Measurements from ENCODE around the gene TDRD3. TPM values are rescaled to one million over a fixed set of nuclear protein-coding genes. Genes with fewer than 3 reads are reported as not detected.

The TDRD3 gene
- polyA plus RNA-seq, 1 of the 3 experiments (the other 2 are of a cell fraction): 3.8 TPM

DNA sequence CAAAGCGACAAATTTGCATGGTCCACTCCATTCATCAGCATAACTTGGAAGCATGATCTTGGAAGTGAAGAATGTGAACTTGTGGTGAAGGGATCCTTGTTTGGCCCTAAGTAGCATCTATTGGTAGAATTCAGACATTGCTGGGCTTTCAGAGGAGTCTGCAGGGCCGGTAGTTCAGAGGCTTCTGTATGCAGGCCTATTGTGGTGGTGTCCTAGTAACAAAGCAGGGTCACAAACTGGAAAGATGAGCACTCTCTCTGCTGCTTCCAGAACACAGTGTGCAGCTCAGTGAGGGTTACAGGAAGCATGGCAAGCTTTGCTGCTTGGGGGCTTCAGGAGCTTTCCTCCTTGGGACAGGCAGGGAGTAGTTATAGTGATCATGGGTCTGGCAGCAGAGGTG lies 206.0 kb downstream of the TDRD3 start:
- Histone ChIP-seq H3F3A (replicated peaks; ENCODE audit: insufficient read depth) (no peaks in the 10 kb centered on the region), H2AFZ (ENCODE audit: low read depth) (no peak overlapping the region), H4K20me1 (ENCODE audit: insufficient read depth) (no peaks in the 10 kb centered on the region), H3K9me3 (no peaks in the 10 kb centered on the region), H3K27me3 (ENCODE audit: insufficient read depth) (no peaks in the 10 kb centered on the region), H3K4me3 (ENCODE audit: low read depth in 2 of 2, low read length in 1 of 2) (no peak overlapping the region), H3K4me2 (no peak overlapping the region), H3K36me3 (replicated peaks in 1 of 2; ENCODE audit: control insufficient read depth in 1 of 2, insufficient read depth in 2 of 2, low read length in 1 of 2) (no peaks in the 10 kb centered on the region), H3K9me2 (no peaks in the 10 kb centered on the region), H3K27ac (ENCODE audit: low read depth in 2 of 2, low read length in 1 of 2) (no peak overlapping the region), H3K79me2 (ENCODE audit: insufficient read depth) (no peaks in the 10 kb centered on the region), H3K4me1 (ENCODE audit: control insufficient read depth in 1 of 2, insufficient read depth in 2 of 2, low read depth in 1 of 2, low read length in 1 of 2) (no peaks in the 10 kb centered on the region; a peak in 1 of 4 replicates), H3K9ac (no peak overlapping the region)
- no peak for DNase-seq
- CTCF ChIA-PET: no interaction called here
- POLR2A ChIA-PET: no interaction called here
- WGBS (ENCODE audit: low lambda C conversion rate): 48% methylated on average over 2 of the region's 2 CpGs
- TF ChIP-seq SIN3A (IDR thresholded peaks at IDR 0.05; ENCODE audit: borderline replicate concordance, low read depth, low read length) (no peak), EZH2phosphoT487 (IDR thresholded peaks at IDR 0.05; ENCODE audit: borderline replicate concordance, low read depth) (no peak), JUND (IDR thresholded peaks at IDR 0.05) (no peak), RXRA (IDR thresholded peaks at IDR 0.05; ENCODE audit: borderline replicate concordance, low read depth) (no peak), RFX5 (IDR thresholded peaks at IDR 0.05; ENCODE audit: low read length) (no peak), MEF2A (IDR thresholded peaks at IDR 0.05; ENCODE audit: borderline replicate concordance, low read depth) (no peak), POLR2AphosphoS5 (IDR thresholded peaks at IDR 0.05; ENCODE audit: low read depth, low read length) (no peak), TEAD4 (IDR thresholded peaks at IDR 0.05; ENCODE audit: borderline replicate concordance, insufficient read depth) (no peak), ELF1 (IDR thresholded peaks at IDR 0.05) (no peak), FOSL2 (IDR thresholded peaks at IDR 0.05; ENCODE audit: borderline replicate concordance, low read depth) (no peak), GATA2 (CRISPR knock-in tag; IDR thresholded peaks at IDR 0.05) (no peak), FOXM1 (IDR thresholded peaks at IDR 0.05; ENCODE audit: low read depth) (no peak), EP300 (IDR thresholded peaks at IDR 0.05; ENCODE audit: borderline replicate concordance in 1 of 2, low read depth in 1 of 2, low read length in 1 of 2) (no peak), NRF1 (IDR thresholded peaks at IDR 0.05; ENCODE audit: low read depth, low read length) (no peak)
- TF ChIP-seq, protein P1, sequence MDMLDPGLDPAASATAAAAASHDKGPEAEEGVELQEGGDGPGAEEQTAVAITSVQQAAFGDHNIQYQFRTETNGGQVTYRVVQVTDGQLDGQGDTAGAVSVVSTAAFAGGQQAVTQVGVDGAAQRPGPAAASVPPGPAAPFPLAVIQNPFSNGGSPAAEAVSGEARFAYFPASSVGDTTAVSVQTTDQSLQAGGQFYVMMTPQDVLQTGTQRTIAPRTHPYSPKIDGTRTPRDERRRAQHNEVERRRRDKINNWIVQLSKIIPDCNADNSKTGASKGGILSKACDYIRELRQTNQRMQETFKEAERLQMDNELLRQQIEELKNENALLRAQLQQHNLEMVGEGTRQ (IDR thresholded peaks at IDR 0.05; ENCODE audit: borderline replicate concordance, low read depth, low read length): no peak
- TF ChIP-seq, protein P2, sequence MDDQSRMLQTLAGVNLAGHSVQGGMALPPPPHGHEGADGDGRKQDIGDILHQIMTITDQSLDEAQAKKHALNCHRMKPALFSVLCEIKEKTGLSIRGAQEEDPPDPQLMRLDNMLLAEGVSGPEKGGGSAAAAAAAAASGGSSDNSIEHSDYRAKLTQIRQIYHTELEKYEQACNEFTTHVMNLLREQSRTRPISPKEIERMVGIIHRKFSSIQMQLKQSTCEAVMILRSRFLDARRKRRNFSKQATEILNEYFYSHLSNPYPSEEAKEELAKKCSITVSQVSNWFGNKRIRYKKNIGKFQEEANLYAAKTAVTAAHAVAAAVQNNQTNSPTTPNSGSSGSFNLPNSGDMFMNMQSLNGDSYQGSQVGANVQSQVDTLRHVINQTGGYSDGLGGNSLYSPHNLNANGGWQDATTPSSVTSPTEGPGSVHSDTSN (IDR thresholded peaks at IDR 0.05): no peak
- TF ChIP-seq, protein P3, sequence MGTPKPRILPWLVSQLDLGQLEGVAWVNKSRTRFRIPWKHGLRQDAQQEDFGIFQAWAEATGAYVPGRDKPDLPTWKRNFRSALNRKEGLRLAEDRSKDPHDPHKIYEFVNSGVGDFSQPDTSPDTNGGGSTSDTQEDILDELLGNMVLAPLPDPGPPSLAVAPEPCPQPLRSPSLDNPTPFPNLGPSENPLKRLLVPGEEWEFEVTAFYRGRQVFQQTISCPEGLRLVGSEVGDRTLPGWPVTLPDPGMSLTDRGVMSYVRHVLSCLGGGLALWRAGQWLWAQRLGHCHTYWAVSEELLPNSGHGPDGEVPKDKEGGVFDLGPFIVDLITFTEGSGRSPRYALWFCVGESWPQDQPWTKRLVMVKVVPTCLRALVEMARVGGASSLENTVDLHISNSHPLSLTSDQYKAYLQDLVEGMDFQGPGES (IDR thresholded peaks at IDR 0.05; ENCODE audit: low read depth, low read length): no peak
- TF ChIP-seq, protein P4, sequence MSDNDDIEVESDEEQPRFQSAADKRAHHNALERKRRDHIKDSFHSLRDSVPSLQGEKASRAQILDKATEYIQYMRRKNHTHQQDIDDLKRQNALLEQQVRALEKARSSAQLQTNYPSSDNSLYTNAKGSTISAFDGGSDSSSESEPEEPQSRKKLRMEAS (IDR thresholded peaks at IDR 0.05; ENCODE audit: low read depth): no peak
